Retina (tissue), 1 donor: ENCODE measurements around the gene SMC5.
"Not testable (repeated sequence)": the region's sequence is repeated elsewhere in the genome, so short reads cannot be mapped to it uniquely, and the experiment has no call there.

Experiments used
- DNase-seq: peaks from one replicate; pipeline ENCODE4 v3.0.0-alpha.2; 2016

SMC5 gene

DNA sequence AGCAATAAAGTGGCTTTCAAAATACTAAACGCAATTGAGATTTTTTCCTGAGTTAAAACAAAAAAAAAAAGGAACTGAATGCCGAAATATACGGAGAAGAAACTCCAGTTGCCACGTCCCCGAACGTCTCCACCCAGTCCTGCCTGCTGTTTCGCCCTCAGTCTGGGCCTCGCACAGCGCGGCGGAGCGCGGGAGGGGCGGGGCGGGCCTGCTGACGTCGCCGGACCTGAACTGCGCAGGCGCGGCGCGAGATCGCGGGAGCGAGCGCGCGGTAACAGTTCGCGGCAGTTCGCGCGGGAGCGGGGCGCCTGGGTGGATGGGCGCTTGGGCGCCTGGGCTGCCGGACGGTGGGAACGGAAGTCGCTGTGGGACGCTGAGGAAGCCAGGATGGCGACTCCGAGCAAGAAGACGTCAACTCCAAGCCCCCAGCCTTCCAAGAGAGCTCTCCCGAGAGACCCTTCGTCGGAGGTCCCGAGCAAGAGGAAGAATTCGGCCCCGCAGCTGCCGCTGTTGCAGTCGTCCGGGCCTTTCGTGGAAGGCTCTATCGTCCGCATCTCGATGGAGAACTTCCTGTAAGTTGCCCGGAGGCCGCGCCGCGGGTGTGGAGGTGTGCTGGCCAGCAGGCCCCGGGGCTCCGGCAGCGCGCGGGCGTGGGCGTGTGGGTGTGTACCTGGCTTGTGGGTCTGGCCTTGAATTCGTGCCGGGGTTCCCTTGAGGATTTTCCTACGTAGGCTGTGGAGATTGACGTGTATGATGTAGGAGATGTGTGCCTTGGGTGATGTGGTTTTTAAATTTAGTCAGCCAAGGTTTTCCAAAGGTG is at the start of gene SMC5:
Gene SMC5, plus strand, starts transcription at position 287 of the 820 bp plus-strand sequence. Its CDS starts 101 bp downstream, at position 388.
- peak; percentile 97 for DNase-seq

DNA sequence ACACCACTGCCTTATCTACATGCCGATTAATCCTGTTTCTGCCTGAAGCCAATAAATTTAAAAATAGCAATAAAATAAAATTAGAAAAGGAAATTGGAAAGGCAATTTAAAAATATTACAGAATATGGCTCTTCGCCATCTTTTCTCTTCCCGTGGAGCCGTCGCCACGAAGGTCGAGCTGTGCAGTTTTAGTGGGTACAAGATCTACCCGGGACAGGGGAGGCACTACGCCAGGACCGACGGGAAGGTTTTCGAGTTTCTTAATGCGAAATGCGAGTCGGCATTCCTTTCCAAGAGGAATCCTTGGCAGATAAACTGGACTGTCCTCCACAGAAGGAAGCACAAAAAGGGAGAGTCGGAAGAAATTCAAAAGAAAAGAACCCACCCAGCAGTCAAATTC is 41.7 kb upstream of the SMC5 start:
- DNase-seq = no peak

DNA sequence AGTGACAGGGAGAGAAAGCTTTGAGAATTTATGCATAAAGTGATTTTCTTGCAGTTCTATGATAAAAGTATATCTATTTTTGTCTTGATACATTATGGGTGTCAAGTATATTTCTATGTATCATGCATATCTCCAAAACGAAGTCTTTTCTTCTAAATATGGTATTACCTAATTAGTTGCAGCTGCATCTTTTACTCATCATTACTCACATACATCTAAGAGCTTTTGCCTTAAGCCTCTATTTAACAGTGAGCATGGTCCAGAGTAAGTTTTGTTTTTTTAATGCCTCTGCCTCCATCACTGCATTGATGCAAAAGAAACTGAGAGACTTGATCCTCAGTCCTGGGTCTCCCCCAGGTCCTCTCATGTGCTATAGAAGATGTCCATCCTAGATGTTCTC is 40.0 kb upstream of the SMC5 start:
- no peak for DNase-seq

DNA sequence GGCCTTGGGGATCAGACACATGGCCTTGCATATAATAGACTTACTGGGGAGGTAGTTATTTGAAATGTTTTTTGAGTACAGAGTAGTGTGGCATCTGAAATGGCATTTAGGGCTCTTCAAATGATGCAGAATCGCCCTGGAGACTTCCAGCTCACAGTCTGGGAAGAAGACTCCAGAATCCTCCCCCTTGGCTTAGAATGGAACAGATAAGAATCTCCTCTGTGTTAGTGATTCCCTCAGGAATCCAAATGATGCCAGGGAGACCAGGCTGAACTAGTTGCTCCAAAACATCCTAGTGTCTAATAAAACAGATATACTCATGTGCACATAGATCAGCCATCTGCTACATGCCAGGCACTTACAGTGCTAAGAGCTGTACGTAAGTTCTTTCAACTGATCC is 38.6 kb upstream of the SMC5 start:
- no peak for DNase-seq

DNA sequence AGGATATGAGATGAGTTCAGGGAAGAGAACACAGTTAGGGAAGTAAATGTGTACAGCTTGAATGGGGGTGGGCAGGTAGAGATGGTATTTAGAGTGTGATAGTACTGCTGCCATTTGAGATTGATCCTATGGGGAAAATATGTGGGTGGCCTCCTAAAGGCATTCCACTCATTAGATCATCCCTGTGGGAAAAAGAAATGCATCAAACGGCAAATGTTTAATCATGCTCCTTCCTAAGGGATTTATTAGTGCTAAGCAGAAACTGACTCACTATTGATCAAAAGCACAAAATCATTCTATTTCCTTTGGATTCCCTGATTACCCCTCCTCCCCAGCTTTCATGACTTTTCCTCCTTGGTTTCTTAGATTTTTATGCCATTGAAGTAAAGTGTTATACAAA is 36.4 kb upstream of the SMC5 start:
- no peak for DNase-seq

DNA sequence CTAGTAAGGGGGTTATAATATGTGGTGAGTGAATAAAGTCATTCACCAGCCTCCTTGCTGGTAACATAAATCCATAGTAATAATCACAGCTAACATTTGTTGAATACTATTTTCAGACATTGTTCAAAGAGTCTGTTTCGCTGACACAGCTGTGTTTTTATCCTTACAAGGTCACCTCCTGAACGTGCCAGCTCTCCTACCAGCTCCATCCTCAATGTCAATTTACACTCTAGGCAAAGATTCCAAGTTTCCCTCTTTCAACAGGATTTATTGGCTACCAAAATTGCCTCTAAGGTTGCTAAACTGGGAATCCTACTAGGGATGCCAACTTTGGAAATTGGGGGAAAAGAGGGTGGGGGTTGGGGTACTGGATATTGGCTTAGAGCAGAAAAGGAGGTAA is 30.7 kb upstream of the SMC5 start:
- DNase-seq = no peak

DNA sequence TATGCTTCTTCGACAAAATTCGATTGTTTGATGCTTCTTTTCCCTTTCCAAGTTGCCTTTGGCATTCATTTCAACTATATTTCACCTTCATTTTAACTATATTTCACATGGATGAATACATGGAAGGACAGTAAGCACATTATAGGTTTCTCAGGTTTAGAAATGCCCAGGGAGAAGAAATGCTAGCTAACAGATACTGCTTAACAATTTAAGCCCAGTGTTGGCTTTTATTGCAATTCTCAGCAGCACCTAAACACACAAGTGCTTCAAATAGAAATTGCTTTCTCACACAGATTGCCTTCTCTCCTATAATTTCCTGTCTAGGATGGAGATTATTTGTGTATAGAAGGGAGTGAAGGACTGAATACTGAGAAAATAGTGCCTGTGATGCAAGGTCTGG is 30.2 kb upstream of the SMC5 start:
- DNase-seq = no peak

DNA sequence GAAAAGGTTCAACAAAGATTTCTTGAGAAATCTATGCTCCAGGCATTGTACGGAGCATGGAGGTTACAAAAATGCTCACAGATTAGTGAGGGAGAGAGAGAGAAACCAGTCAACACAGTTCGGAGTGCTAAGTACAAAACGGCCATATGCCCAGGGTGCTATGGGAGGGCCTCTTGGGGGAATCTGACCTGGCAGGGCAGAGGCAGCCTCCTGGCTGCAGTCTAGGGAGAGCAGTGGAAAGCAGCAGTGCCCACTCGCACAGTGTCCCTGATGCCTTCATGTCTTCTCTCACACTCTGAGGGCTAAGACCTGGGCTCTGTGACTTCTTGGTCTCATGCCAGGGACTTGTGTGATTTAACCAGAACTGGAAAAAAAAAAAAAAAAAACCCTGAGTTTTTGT is 29.8 kb upstream of the SMC5 start:
- DNase-seq = peak; percentile 42

DNA sequence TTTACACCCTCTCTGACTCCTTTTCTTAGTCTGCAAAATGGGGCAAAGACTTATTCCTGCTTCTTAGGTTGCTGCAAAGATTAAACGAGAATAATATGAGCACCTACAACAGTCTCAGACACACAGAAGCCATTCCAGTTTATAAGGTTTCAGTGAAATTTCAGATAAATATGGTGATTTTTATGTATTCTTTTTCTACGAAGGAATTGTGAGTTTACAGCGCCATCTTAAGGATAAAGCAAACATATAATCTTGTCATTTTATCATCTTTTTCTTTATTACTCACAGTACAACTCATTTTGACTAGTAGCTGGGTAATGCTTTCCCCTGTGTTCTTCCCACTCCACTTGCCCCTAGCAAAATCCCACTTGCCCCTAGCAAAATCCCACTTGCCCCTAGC is 29.2 kb upstream of the SMC5 start:
- DNase-seq = no peak

DNA sequence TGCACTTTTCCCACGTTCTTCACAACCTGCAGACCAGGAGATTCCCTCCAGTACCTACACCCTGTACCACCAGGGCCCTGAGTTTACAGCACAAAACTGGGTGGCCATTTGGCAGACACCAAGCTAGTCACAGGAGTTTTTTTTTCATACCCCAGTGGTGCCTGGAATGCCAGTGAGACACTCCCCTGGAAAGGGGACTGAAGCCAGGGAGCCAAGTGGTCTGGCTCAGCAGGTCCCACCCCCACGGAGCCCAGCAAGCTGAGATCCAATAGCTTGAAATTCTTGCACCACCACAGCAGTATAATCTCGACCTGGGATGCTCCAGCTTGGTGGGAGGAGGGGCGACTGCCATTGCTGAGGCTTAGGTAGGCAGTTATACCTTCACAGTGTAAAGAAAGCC is 26.3 kb upstream of the SMC5 start:
- no peak for DNase-seq

DNA sequence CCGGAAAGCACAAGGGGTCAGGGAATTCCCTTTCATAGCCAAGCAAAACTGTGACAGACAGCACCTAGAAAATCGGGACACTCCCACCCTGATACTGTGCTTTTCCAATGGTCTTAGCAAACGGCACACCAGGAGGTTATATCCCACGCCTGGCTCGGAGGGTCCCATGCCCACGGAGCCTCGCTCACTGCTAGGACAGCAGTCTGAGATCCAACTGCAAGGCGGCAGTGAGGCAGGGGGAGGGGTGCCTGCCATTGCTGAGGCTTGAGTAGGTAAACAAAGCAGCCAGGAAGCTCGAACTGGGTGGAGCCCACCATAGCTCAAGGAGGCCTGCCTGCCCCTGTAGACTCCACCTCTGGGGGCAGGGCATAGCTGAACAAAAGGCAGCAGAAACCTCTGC is 24.6 kb upstream of the SMC5 start:
- not testable (repeated sequence) for DNase-seq

DNA sequence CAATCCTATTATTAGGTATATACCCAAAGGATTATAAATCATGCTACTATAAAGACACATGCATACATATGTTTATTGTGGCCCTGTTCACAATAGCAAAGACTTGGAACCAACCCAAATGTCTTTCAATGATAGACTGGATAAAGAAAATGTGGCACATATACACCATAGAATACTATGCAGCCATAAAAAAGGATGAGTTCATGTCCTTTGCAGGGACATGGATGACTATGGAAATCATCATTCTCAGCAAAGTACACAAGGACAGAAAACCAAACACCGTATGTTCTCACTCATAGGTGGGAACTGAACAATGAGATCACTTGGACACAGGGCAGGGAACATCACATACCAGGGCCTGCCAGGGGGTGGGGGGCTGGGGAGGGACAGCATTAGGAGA is 12.8 kb upstream of the SMC5 start:
- not testable (repeated sequence) for DNase-seq

DNA sequence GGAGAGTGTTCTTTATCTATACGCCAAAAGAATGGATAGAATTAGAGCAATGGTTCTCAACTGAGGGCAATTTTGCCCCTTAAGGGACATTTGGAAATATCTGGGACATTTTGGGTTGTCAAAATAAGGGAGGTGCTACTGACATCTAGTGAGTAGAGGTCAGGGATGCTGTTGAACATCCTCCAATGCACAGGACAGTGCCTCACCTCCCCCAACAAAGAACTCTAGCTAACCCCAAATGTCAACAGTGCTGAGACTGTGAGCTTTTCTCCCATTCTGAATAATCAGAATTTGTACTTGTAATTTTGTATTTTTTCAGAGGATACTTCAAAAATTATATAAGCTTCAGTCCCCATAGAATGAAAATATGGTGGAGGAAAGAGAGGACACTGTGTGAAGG is 8.6 kb upstream of the SMC5 start:
- no peak for DNase-seq

DNA sequence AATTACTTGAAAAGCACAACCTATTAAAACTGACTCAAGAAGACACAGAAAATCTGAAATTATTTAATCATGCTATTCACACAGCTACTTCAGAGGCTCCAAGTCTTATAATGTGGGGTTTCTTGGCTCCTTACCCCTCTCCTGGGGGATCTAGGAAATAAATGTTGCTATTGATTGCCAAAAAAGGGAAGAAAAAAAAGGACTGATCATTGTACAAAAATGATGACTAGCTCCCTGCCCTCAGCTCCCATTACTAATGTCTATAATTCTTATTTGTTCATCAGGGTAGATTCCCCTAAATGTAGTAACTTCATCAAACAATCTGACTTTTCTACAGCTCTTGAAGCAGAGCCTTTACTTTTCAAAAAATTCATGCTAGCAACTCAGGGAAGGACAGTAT is 3.3 kb upstream of the SMC5 start:
- DNase-seq = no peak

DNA sequence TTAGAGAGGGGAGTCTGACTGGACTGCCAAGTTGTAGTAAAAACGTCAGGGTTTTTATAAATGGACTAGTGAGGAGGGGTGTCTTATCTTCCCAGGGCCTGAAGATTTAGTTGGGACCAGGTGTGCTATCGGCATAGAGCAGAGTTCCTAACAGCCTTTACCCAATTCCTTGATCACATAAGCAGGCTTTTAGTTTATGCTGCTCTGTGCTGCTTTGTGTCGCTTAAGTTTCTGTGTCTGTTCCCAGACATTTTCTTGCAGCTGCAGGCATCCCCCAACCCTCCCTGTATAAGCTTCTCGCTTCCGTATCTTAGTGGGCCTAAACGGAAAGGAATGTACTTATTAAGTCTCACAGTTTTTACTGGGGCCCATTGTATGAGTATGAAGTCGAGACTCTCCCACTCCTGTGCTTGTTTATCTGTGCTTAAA is 2.6 kb upstream of the SMC5 start:
- DNase-seq = peak; percentile 17

DNA sequence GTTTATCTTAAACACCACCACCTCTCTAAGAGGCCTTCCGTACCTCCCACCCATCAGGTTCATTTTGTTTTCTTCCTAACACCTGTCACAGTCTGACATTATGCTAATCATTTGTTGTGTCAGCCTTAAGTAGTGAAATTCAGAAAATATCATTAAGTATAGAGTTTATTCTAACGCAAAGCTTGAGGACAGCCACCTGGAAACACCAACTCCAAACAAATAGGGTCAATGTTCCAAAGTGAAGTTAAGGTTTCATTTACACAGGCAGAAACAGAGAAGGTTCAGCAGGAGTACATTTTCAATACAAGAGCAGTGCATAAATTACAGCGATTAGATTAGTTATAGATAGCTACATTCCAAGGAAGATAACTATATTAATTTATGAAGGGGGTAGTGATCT is 1.3 kb upstream of the SMC5 start:
- no peak for DNase-seq

DNA sequence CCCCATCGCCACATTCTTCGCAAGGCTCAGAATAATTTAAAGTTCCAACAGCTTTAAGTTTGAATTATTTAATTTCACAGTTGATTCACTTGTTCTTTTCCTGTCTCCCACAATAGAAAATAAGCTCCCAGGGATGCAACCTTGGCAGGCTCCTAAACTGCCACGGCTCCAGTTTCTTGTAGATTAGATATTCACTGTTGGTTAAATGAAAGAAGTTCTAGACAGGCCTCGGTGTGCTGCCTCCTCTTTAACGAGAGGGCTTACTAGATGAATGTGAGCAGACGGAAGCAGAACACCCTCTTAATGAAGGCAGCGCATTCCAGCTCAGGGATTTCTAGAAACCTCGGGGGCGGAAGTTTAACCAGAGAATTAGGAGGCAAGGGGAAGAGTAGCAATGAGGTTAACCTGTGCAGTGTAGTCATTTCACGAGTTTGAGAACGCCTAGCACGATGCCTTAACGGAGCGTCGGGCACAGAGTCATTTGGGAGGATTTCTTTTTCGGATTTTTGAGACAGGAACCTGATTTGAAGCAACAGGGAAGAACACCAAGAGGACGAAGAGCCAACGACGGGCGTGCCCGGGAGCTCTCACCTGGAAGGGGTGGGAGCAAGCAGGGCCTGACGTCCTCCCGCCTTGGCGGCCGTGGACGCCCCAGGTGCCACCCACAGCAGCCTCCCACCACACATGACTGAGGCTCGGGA is 637 bp upstream of the SMC5 start:
- no peak for DNase-seq

DNA sequence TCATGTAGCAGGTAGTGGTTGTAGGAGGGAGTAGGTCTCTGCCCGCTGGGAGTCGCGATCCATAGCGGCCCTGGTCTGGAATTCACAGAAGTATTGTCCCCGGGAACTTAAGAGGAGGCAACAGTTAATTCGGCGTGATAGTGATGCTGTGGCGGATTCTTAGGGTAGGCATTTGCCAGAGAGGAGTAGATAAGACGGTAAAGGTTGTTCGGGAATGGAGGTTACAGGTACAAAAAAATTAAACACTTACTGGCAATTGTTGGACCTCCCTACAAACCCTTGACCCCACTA is 679 bp downstream of the SMC5 start:
- no peak for DNase-seq

DNA sequence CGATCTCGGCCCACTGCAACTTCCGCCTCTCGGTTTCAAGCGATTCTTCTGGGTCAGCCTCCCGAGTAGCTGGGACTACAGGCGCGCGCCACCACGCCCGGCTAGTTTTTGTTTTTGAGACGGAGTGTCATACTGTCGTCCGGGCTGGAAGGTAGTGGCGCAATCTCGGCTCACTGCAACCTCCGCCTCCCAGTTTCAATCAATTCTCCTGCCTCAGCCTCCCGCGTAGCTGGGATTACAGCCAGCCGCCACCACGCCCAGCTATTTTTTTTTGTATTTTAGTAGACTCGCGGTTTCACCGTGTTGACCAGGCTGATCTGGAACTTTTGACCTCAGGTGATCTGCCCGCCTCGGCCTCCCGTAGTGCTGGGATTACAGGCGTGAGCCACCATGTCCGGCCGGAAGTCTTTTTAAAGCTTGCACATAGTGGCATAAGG is 1.2 kb downstream of the SMC5 start:
- no peak for DNase-seq

DNA sequence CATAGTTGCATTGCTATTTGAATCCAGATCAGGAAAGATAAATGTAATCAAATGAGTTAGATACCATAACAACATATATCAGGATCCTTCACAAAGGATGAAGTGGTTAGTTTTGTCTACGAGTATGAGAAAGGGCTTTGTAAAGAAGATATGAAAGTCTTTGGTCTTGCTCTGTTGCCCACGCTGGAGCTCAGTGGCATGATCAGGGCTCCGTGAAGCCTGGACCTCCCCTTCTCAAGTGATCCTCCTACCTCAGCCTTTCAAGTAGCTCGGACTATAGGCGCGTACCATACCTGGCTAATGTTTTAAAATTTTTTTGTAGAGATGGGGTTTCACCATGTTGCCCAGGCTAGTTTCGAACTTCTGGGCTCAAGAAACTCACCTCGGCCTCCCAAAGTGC is 1.8 kb downstream of the SMC5 start:
- DNase-seq = no peak

DNA sequence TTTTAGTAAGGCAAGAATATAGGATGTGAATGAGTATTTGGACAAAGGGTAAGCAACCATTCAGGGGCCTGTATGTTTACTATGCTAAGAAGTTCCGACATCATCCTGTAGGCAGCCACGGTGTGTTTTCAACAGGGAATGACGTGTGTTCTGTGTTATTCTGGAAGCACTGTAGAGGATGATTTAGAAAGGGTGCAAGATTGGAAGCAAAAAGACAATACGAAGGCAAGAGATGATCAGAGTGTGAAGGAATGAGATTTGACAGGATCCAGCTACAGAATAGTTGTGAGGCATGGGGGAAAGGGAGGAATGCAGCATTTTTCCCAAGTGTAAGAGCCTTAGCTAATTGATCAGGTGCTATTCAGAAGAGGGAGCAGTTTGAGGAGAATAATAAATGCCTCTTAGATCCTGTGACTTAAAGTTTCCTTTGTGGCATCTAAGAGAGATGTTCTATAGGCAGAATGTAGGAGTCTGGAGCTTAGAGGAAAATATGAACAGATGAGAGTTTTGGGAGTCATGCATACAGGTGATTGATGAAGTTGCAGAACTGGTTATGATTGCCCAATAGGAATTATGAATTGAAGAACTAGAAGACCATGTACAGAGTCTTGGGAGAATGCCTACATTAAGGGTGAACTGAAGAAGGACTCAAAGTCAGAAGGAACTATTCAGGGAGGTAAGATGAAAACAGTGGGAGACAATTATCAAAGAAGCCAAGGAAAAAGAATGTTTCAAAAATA is 2.5 kb downstream of the SMC5 start:
- no peak for DNase-seq

DNA sequence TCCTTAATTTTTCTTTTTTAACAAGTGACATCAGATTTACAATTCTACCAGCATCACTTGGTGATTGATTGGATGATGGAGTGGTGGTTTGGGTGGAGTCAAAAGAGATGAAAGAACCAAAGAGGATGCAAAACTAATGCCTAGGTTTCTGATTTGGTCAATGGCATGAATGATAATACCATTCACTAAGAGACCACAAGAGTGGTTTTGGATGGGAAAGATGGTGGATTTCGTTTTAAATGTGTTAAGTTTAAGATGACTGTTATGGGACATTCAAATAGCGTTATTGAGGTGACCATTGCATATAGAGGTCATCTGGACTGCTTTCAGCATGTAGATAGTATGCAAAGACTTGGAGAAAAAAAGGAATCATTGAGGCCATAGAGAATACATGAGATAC is 3.6 kb downstream of the SMC5 start:
- DNase-seq = no peak

DNA sequence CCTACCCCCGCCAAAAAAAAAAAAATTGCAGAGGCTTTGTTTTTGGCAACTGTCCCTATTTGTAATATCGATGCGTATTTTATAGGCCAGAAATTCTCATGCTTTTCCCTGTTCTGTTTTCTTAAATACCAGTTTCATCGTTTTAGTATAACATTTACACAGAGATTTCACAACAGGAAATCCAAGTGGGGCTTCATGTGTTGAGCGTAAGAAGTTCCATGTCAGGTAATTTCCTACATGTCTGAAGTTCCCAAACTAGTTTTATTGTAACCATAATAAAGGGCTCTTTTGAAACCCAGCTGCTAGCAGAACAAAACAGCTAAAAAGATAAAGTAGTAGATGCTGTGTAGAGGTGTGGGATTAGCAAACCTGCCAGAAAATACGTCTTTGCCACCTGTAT is 4.2 kb downstream of the SMC5 start:
- no peak for DNase-seq

DNA sequence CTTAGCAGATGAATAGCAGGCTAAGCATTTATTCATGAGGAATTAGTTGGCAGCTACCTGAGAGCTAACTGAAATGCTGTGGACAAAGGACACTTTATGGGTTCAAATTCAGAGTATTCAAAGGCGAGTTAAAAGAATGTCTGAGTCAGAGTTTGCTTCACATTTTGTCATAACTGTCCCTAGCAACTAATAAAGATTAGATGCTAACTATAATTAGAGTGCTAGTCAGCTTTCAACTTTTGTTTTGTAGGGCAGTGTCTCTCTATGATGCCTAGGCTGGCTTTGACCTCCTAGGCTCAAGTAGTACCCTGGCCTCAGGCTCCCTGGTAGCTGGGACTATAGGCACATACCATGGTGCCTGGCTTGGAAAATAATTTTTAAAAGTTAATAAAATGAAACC is 4.6 kb downstream of the SMC5 start:
- DNase-seq = no peak
